ENCODE data around the gene LSAMP. TPM values are rescaled to one million over a fixed set of nuclear protein-coding genes. Genes with fewer than 3 reads are reported as not detected.

LSAMP gene
- total RNA-seq, 1 experiment from 2014 or later = 0.15 TPM

DNA sequence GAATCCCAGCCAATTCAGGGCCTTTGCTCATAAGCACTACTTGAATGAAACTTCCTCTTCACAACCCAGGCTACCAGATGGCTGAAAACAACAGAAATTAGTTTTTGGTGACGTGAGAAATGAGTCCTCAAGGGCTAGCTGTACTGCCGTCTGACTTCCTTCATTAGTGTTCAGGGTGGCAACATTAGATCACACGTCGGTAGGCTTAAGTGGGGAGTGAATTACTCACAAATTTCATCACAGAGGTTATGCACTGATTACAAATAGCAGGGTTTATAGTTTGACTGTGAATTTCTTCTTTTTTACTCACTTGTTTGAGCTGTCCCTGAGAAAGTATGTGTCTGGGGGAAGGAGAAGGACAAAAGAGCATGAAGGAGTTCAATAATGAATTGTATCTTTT is 424.8 kb downstream of the LSAMP start:
- POLR2A ChIA-PET (ENCODE audit: unreplicated experiment) = no interaction called here

DNA sequence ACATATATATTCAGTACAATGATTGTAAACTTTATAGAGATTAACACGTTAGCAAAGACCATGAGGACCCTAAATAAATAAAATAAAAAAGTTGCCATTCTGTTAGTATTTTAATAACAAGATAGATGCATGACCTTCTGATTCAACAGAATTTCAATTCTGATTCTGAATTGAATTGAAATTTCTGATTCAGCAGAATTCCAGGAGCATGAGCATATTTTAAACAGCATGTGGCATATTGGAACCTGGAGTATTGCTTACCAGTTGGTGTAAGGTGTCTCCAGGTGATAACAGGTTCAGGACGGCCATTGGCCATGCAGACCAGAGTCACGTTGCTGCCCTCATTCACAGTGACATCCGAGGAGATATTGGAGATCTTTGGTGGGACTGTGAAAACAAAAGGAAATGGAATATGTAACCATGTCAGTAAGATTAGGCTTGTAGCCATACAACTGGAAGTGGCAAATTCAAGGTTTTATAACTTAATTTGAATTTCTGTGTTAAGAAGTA is 426.0 kb downstream of the LSAMP start:
- Histone ChIP-seq H3K4me3 (ENCODE audit: low read length) (no peak overlapping the region), H3K79me2 (ENCODE audit: low read length) (no peaks in the 10 kb centered on the region), H3K27me3 (ENCODE audit: low read length) (no peaks in the 10 kb centered on the region), H2AFZ (ENCODE audit: low read length) (no peak overlapping the region), H3K4me1 (ENCODE audit: insufficient read depth, low read length) (no peaks in the 10 kb centered on the region), H3K27ac (ENCODE audit: low read length) (no peak overlapping the region), H4K20me1 (ENCODE audit: low read length) (no peaks in the 10 kb centered on the region), H3F3A (ENCODE audit: low read length, unreplicated experiment) (no peaks in the 10 kb centered on the region), H3K36me3 (ENCODE audit: low read depth, low read length) (no peaks in the 10 kb centered on the region), H3K4me2 (ENCODE audit: low read length) (no peak overlapping the region), H3K9me3 (ENCODE audit: low read length) (no peaks in the 10 kb centered on the region), H3K9me2 (replicated peaks; ENCODE audit: low read length) (no peaks in the 10 kb centered on the region), H3K9ac (ENCODE audit: low read length) (no peak overlapping the region)
- ChIA-PET POLR2A (ENCODE audit: unreplicated experiment) (no interaction called here), CTCF (no interaction called here)
- no TSS peak for BruUV-seq (replicated peaks)
- ATAC-seq (no peak), DNase-seq (no peak)
- TF ChIP-seq EZH2phosphoT487 (IDR thresholded peaks at IDR 0.05; ENCODE audit: borderline replicate concordance, low read length) (no peak), EZH2 (IDR thresholded peaks at IDR 0.05; ENCODE audit: low read length, unreplicated experiment) (no peak)
- TF ChIP-seq, protein P1, sequence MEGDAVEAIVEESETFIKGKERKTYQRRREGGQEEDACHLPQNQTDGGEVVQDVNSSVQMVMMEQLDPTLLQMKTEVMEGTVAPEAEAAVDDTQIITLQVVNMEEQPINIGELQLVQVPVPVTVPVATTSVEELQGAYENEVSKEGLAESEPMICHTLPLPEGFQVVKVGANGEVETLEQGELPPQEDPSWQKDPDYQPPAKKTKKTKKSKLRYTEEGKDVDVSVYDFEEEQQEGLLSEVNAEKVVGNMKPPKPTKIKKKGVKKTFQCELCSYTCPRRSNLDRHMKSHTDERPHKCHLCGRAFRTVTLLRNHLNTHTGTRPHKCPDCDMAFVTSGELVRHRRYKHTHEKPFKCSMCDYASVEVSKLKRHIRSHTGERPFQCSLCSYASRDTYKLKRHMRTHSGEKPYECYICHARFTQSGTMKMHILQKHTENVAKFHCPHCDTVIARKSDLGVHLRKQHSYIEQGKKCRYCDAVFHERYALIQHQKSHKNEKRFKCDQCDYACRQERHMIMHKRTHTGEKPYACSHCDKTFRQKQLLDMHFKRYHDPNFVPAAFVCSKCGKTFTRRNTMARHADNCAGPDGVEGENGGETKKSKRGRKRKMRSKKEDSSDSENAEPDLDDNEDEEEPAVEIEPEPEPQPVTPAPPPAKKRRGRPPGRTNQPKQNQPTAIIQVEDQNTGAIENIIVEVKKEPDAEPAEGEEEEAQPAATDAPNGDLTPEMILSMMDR (conservative IDR thresholded peaks at IDR 0.05; ENCODE audit: low read depth, low read length) = no peak
- intact Hi-C loops (cut with micrococcal nuclease) = no loop called here

More for the DNA sequence above, 424.8 kb downstream of the LSAMP start:
- H4K20me1 ChIP-seq (ENCODE audit: low read length) = no peaks in the 10 kb centered on the region
- H3K79me2 ChIP-seq (ENCODE audit: low read length) = no peaks in the 10 kb centered on the region
- CTCF ChIA-PET = no interaction called here
- H3K27me3 ChIP-seq (ENCODE audit: low read length) = no peaks in the 10 kb centered on the region
- TF ChIP-seq EZH2phosphoT487 (IDR thresholded peaks at IDR 0.05; ENCODE audit: borderline replicate concordance, low read length) (no peak), EZH2 (IDR thresholded peaks at IDR 0.05; ENCODE audit: low read length, unreplicated experiment) (no peak)
- TF ChIP-seq, protein P1 (conservative IDR thresholded peaks at IDR 0.05; ENCODE audit: low read depth, low read length) = no peak
- no peak overlapping the region for H2AFZ ChIP-seq (ENCODE audit: low read length)
- no peaks in the 10 kb centered on the region for H3F3A ChIP-seq (ENCODE audit: low read length, unreplicated experiment)
- H3K9ac ChIP-seq (ENCODE audit: low read length) = no peak overlapping the region
- no peaks in the 10 kb centered on the region for H3K4me1 ChIP-seq (ENCODE audit: insufficient read depth, low read length)
- no peak overlapping the region for H3K4me3 ChIP-seq (ENCODE audit: low read length)
- no peaks in the 10 kb centered on the region for H3K9me3 ChIP-seq (ENCODE audit: low read length)
- BruUV-seq (replicated peaks) = no TSS peak
- intact Hi-C loops (cut with micrococcal nuclease) = no loop called here
- ATAC-seq = no peak
- no peaks in the 10 kb centered on the region for H3K36me3 ChIP-seq (ENCODE audit: low read depth, low read length)
- H3K9me2 ChIP-seq (replicated peaks; ENCODE audit: low read length) = no peaks in the 10 kb centered on the region
- no peak overlapping the region for H3K27ac ChIP-seq (ENCODE audit: low read length)
- H3K4me2 ChIP-seq (ENCODE audit: low read length) = no peak overlapping the region
- DNase-seq = no peak

DNA sequence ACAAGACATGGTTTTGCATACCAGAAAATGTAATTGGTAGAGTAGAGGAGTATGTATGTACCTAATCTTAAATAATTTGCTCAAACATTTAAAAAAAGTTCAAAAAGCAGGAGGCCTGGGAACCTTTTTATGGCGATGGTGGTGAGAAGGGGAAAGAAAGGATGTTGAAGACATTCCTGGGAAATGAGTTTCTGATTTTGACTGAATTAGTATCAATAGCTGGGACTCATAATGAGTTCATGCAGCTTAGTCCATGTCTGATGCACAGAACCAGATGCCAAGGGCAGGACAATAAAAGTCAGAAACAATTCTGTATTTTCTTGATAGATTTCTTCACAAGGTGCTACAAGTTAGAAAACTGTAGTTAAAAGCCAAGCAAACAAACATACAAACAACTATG is 426.6 kb downstream of the LSAMP start:
- DNase-seq = no peak
- no TSS peak for BruUV-seq (replicated peaks)
- CTCF ChIA-PET = no interaction called here
- H3F3A ChIP-seq (ENCODE audit: low read length, unreplicated experiment) = no peaks in the 10 kb centered on the region
- no peak overlapping the region for H2AFZ ChIP-seq (ENCODE audit: low read length)
- no peak for ATAC-seq
- intact Hi-C loops (cut with micrococcal nuclease) = no loop called here
- no peaks in the 10 kb centered on the region for H3K27me3 ChIP-seq (ENCODE audit: low read length)
- H3K9ac ChIP-seq (ENCODE audit: low read length) = no peak overlapping the region
- no peaks in the 10 kb centered on the region for H3K79me2 ChIP-seq (ENCODE audit: low read length)
- no peak overlapping the region for H3K4me3 ChIP-seq (ENCODE audit: low read length)
- no peak overlapping the region for H3K27ac ChIP-seq (ENCODE audit: low read length)
- H3K9me2 ChIP-seq (replicated peaks; ENCODE audit: low read length) = no peaks in the 10 kb centered on the region
- H3K9me3 ChIP-seq (ENCODE audit: low read length) = no peaks in the 10 kb centered on the region
- TF ChIP-seq, protein P1 (conservative IDR thresholded peaks at IDR 0.05; ENCODE audit: low read depth, low read length) = no peak
- TF ChIP-seq EZH2 (IDR thresholded peaks at IDR 0.05; ENCODE audit: low read length, unreplicated experiment) (no peak), EZH2phosphoT487 (IDR thresholded peaks at IDR 0.05; ENCODE audit: borderline replicate concordance, low read length) (no peak)
- H3K36me3 ChIP-seq (ENCODE audit: low read depth, low read length) = no peaks in the 10 kb centered on the region
- POLR2A ChIA-PET (ENCODE audit: unreplicated experiment) = no interaction called here
- no peak overlapping the region for H3K4me2 ChIP-seq (ENCODE audit: low read length)
- no peaks in the 10 kb centered on the region for H3K4me1 ChIP-seq (ENCODE audit: insufficient read depth, low read length)
- H4K20me1 ChIP-seq (ENCODE audit: low read length) = no peaks in the 10 kb centered on the region

Measured in PC-3 (cell line).